ENCODE measurements around the gene TASOR2.

The TASOR2 gene

GRCh38 chr10:5684318-5684970 is at the start of gene TASOR2:
TASOR2 (plus strand) TSS chr10:5684838; CDS start chr10:5720643, 35,805 bp downstream.
- DNase-seq = peak; percentile 96 to 97

GRCh38 chr10:5634918-5635317 is 49.7 kb upstream of the TASOR2 start:
- DNase-seq = no peak

GRCh38 chr10:5638494-5638893 is 46.1 kb upstream of the TASOR2 start:
- no peak for DNase-seq

GRCh38 chr10:5639066-5639465 is 45.6 kb upstream of the TASOR2 start:
- DNase-seq = no peak

GRCh38 chr10:5640036-5640435 is 44.6 kb upstream of the TASOR2 start:
- no peak for DNase-seq

- DNase-seq = no peak
These were observed 44.1 kb upstream of the TASOR2 start for GRCh38 chr10:5640501-5640900.

- DNase-seq = no peak
These were observed 43.1 kb upstream of the TASOR2 start for GRCh38 chr10:5641501-5641900.

- DNase-seq = no peak
These were observed 41.1 kb upstream of the TASOR2 start for GRCh38 chr10:5643346-5644067.

- no peak for DNase-seq
These were observed 39.7 kb upstream of the TASOR2 start for GRCh38 chr10:5644930-5645329.

- DNase-seq = peak in 1 of 2 donors; percentile 37
These were observed 39.3 kb upstream of the TASOR2 start for GRCh38 chr10:5645375-5645774.

- no peak for DNase-seq
These were observed 38.6 kb upstream of the TASOR2 start for GRCh38 chr10:5645944-5646617.

GRCh38 chr10:5647507-5648240 is 37.0 kb upstream of the TASOR2 start:
- no peak for DNase-seq

- no peak for DNase-seq
These were observed 35.9 kb upstream of the TASOR2 start for GRCh38 chr10:5648494-5649457.

- no peak for DNase-seq
These were observed 34.9 kb upstream of the TASOR2 start for GRCh38 chr10:5649746-5650145.

GRCh38 chr10:5650664-5651387 is 33.8 kb upstream of the TASOR2 start:
- no peak for DNase-seq

GRCh38 chr10:5651388-5651764 is 33.3 kb upstream of the TASOR2 start:
- no peak for DNase-seq

GRCh38 chr10:5652746-5653145 is 31.9 kb upstream of the TASOR2 start:
- no peak for DNase-seq

- DNase-seq = no peak
These were observed 30.4 kb upstream of the TASOR2 start for GRCh38 chr10:5654218-5654755.

GRCh38 chr10:5655121-5655520 is 29.5 kb upstream of the TASOR2 start:
- no peak for DNase-seq

- no peak for DNase-seq
These were observed 27.7 kb upstream of the TASOR2 start for GRCh38 chr10:5656737-5657579.

Measured in CD4-positive, alpha-beta T cell treated with Interleukin-1 beta for 1 hour (primary cell).